ENCODE measurements around the gene PSMD12.

DNA sequence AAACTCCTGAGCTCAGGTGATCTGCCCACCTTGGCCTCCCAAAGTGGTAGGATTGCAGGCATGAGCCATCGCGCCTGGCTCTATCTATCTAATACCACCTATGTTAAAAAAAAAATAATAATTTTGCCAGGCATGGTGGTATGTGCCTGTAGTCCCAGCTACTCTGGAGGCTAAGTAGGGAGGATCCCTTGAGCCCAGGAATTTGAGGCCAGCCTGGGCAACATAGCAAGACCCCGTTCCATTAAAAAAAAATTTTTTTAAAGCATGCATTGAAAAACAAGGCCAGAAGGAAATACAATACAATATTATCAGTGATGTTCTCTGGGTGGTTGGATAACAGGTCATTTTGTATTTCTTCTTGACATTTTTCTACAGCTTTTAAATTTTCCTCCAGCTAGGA lies 76.1 kb downstream of the PSMD12 start:
- TF ChIP-seq FOXP2 (optimal IDR thresholded peaks at IDR 0.05; ENCODE audit: control extremely low read depth, extremely low read length, insufficient read depth) = no peak
- no peak for TF ChIP-seq EZH2 (IDR thresholded peaks at IDR 0.05)

Measured in SK-N-MC (cell line).